ENCODE results near the gene CBX2. TPM values are rescaled to one million over a fixed set of nuclear protein-coding genes. Genes with fewer than 3 reads are reported as not detected.
A peak's percentile ranks its signal among the peaks of the same experiment; 100 is the strongest.

Gene CBX2
- polyA plus RNA-seq, 2 donors, result 2.1 to 3.3 TPM

DNA sequence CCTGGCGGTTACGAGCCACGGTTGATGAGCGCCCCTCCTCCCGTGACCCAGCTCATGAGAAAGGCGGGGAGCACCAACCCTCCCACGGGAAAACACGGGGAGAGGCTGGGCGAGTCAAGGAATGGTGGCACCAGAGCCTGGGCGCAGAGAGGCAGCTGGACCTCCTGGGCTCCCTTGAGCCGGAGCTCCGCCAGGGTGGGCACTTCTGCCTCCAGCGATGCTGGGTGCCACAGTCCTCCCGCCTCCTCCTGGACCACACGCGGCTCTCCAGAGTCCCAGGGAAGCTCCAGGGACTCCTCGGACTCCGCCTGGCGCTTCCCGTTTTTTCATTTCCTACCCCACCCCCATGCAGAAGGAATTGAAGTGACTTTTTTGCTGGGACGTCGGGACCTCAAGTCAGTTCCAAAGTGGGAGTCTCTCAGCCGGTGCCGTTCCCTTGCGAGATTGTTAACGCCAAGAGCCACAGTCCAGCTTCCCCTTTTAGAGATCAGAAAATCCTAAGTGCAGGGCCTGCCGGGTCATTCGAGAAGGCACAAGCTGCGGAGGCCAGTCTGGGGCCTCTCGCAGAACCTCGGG, 25.6 kb downstream of the CBX2 start:
- H3K9me3 ChIP-seq (ENCODE audit: control insufficient read depth in 2 of 2, insufficient read depth in 1 of 2, low read depth in 1 of 2, low read length in 1 of 2), result peaks cover 2 to 17% of the 10 kb centered on the region in 2 donors
- H3K4me3 ChIP-seq (ENCODE audit: low read depth in 1 of 2, low read length in 2 of 2), result no peak overlapping the region
- peaks cover 0 to 29% of the 10 kb centered on the region in 2 donors for H3K4me1 ChIP-seq (ENCODE audit: control insufficient read depth in 2 of 2, insufficient read depth in 2 of 2, low read length in 1 of 2)
- no peak overlapping the region for H3K27ac ChIP-seq (ENCODE audit: low read depth in 2 of 2, low read length in 1 of 2)
- no peaks in the 10 kb centered on the region for H3K36me3 ChIP-seq (ENCODE audit: control insufficient read depth in 2 of 2, insufficient read depth in 2 of 2, low read length in 1 of 2)
- peaks cover 5 to 71% of the 10 kb centered on the region in 2 donors for H3K27me3 ChIP-seq (ENCODE audit: control insufficient read depth in 1 of 2, insufficient read depth in 2 of 2, low read length in 2 of 2)
- 14 to 15% methylated on average over 31 of the region's 31 CpGs for WGBS, 2 donors

DNA sequence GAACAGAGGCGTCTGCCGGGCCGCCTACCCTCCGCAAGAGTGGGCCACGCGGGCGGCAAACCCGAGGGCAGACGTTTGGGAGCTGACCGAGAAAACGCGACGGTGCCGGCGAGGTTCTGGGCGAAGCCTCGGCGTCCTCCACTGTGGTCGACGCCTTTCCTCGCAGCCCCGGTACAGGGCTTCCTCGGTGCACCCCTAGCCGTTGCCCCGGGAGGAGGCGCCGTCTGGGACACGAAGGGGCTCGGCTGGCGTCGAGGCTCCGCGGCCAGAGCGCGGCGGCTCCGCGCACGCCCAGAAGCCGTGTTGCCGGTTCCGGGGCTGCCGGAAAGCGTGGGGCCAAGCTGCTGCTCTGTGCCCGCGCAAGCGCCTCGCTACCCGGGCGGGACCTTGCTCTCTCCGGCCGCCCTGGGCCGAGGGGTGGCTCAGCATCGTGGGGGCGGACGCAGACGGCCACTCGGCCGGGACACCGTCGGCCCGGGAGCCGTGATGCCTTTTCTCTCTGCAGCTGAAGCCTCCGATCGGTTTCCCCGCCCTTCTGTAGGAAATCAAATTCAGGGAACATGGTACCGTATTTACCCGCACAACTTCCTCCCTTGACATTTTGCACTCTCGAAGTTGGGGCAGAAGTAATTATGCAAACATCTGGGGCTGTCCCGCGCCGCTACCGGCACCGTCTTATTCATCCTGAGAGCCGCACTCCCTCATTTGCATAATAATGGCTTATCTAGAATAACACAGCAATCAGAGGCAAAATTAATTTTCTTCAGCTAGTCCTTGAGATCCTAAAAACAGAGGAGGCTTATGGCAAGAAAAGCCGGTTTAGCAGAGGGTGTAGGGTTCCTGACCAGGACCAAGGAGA, 26.3 kb downstream of the CBX2 start:
- Histone ChIP-seq H3K4me3 (ENCODE audit: low read depth in 1 of 2, low read length in 2 of 2) (peak overlapping the region; percentile 9 to 34), H3K27ac (ENCODE audit: low read depth in 2 of 2, low read length in 1 of 2) (no peak overlapping the region), H3K4me1 (ENCODE audit: control insufficient read depth in 2 of 2, insufficient read depth in 2 of 2, low read length in 1 of 2) (peaks cover 0 to 25% of the 10 kb centered on the region in 2 donors), H3K36me3 (ENCODE audit: control insufficient read depth in 2 of 2, insufficient read depth in 2 of 2, low read length in 1 of 2) (no peaks in the 10 kb centered on the region), H3K27me3 (ENCODE audit: control insufficient read depth in 1 of 2, insufficient read depth in 2 of 2, low read length in 2 of 2) (peaks cover 5 to 67% of the 10 kb centered on the region in 2 donors), H3K9me3 (ENCODE audit: control insufficient read depth in 2 of 2, insufficient read depth in 1 of 2, low read depth in 1 of 2, low read length in 1 of 2) (peaks cover 2 to 16% of the 10 kb centered on the region in 2 donors)
- 2 to 3% methylated on average over 67 to 76 of the region's 76 CpGs for whole genome bisulfite sequencing, 2 donors

DNA sequence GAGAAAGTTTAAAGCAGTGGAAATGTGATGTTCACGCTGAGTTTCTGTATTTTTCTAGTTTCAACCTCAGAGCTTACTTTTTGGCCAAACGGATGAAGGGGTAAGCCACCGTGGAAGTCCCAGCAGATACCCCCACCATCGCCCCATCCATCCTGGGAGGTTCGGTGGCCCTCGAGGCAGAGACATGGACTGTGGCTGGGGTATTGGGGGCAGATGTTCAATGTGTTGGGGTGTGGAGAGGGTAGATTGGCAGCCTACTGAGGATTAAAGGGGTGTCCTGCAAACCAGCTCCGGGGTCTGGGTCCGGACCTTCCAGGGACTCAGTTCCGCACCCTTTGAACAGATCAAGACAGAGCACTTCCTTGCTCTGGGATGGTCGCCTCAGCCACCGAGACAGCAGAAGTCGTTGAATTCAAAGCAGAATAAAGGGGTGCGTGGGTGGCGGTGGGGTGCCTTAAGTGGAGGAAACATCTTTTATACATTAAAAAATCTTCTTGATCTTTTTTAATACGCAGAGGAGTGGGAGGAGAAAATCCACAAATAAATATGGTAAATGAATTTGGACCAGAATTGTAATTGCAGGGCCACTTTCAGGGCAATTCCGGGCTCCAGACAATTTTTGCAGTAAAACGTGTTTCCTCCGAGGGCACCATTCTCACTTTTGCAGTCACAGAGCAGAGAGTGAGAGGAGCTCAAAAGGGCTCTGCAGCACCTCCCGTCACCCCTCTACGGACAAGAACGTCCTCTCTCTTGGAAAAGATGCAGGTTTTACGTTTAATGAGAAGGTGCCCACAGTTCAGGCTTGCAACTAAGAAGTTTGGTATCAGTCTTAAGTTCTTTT, 27.1 kb downstream of the CBX2 start:
- peaks cover 0 to 23% of the 10 kb centered on the region in 2 donors for H3K4me1 ChIP-seq (ENCODE audit: control insufficient read depth in 2 of 2, insufficient read depth in 2 of 2, low read length in 1 of 2)
- H3K27me3 ChIP-seq (ENCODE audit: control insufficient read depth in 1 of 2, insufficient read depth in 2 of 2, low read length in 2 of 2), result peaks cover 5 to 66% of the 10 kb centered on the region in 2 donors
- H3K36me3 ChIP-seq (ENCODE audit: control insufficient read depth in 2 of 2, insufficient read depth in 2 of 2, low read length in 1 of 2), result no peaks in the 10 kb centered on the region
- peaks cover 2 to 14% of the 10 kb centered on the region in 2 donors for H3K9me3 ChIP-seq (ENCODE audit: control insufficient read depth in 2 of 2, insufficient read depth in 1 of 2, low read depth in 1 of 2, low read length in 1 of 2)
- H3K4me3 ChIP-seq (ENCODE audit: low read depth in 1 of 2, low read length in 2 of 2), result no peak overlapping the region
- H3K27ac ChIP-seq (ENCODE audit: low read depth in 2 of 2, low read length in 1 of 2), result no peak overlapping the region
- WGBS, 2 donors, result 14 to 19% methylated on average over 22 of the region's 22 CpGs

DNA sequence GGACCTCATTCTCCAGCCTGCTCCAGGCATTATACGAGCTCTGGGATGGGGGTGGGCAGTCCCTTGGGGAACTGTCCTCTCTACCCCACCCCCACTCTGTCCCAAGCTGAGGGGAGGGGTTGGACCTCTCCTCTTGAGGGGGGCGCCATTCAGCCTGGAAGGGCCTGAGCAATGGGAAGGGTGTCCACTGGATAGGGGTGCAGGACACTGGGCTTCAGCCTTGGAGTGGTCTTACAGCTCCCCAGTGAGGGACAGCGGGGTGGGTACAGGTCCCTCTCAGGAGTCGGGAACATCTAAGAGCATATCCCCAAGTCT, 28.5 kb downstream of the CBX2 start:
- H3K27ac ChIP-seq (ENCODE audit: low read depth in 2 of 2, low read length in 1 of 2), result no peak overlapping the region
- 24 to 26% methylated on average over 4 of the region's 4 CpGs for WGBS, 2 donors
- H3K9me3 ChIP-seq (ENCODE audit: control insufficient read depth in 2 of 2, insufficient read depth in 1 of 2, low read depth in 1 of 2, low read length in 1 of 2), result peaks cover 2 to 14% of the 10 kb centered on the region in 2 donors
- peaks cover 0 to 22% of the 10 kb centered on the region in 2 donors for H3K4me1 ChIP-seq (ENCODE audit: control insufficient read depth in 2 of 2, insufficient read depth in 2 of 2, low read length in 1 of 2)
- H3K36me3 ChIP-seq (ENCODE audit: control insufficient read depth in 2 of 2, insufficient read depth in 2 of 2, low read length in 1 of 2), result no peaks in the 10 kb centered on the region
- peaks cover 5 to 70% of the 10 kb centered on the region in 2 donors for H3K27me3 ChIP-seq (ENCODE audit: control insufficient read depth in 1 of 2, insufficient read depth in 2 of 2, low read length in 2 of 2)
- no peak overlapping the region for H3K4me3 ChIP-seq (ENCODE audit: low read depth in 1 of 2, low read length in 2 of 2)

- no peak overlapping the region for H3K4me3 ChIP-seq (ENCODE audit: low read depth in 1 of 2, low read length in 2 of 2)
- no peaks in the 10 kb centered on the region for H3K36me3 ChIP-seq (ENCODE audit: control insufficient read depth in 2 of 2, insufficient read depth in 2 of 2, low read length in 1 of 2)
- H3K9me3 ChIP-seq (ENCODE audit: control insufficient read depth in 2 of 2, insufficient read depth in 1 of 2, low read depth in 1 of 2, low read length in 1 of 2), result peaks cover 2 to 14% of the 10 kb centered on the region in 2 donors
- WGBS, 2 donors, result 31 to 35% methylated on average over 13 of the region's 13 CpGs
- H3K27me3 ChIP-seq (ENCODE audit: control insufficient read depth in 1 of 2, insufficient read depth in 2 of 2, low read length in 2 of 2), result peaks cover 5 to 73% of the 10 kb centered on the region in 2 donors
- no peak overlapping the region for H3K27ac ChIP-seq (ENCODE audit: low read depth in 2 of 2, low read length in 1 of 2)
- peaks cover 0 to 19% of the 10 kb centered on the region in 2 donors for H3K4me1 ChIP-seq (ENCODE audit: control insufficient read depth in 2 of 2, insufficient read depth in 2 of 2, low read length in 1 of 2)
Observed at GRCh38 chr17:79806863-79807720, 29.1 kb downstream of the CBX2 start.

- 23% methylated on average over 17 to 20 of the region's 20 CpGs for WGBS, 2 donors
- peaks cover 0 to 13% of the 10 kb centered on the region in 2 donors for H3K4me1 ChIP-seq (ENCODE audit: control insufficient read depth in 2 of 2, insufficient read depth in 2 of 2, low read length in 1 of 2)
- peaks cover 0 to under 1% of the 10 kb centered on the region in 2 donors for H3K9me3 ChIP-seq (ENCODE audit: control insufficient read depth in 2 of 2, insufficient read depth in 1 of 2, low read depth in 1 of 2, low read length in 1 of 2)
- peaks cover 5 to 70% of the 10 kb centered on the region in 2 donors for H3K27me3 ChIP-seq (ENCODE audit: control insufficient read depth in 1 of 2, insufficient read depth in 2 of 2, low read length in 2 of 2)
- H3K4me3 ChIP-seq (ENCODE audit: low read depth in 1 of 2, low read length in 2 of 2), result no peak overlapping the region
- no peak overlapping the region for H3K27ac ChIP-seq (ENCODE audit: low read depth in 2 of 2, low read length in 1 of 2)
- H3K36me3 ChIP-seq (ENCODE audit: control insufficient read depth in 2 of 2, insufficient read depth in 2 of 2, low read length in 1 of 2), result no peaks in the 10 kb centered on the region
Observed at GRCh38 chr17:79808763-79809529, 31.0 kb downstream of the CBX2 start.

GRCh38 chr17:79809530-79810129, 31.7 kb downstream of the CBX2 start:
- Histone ChIP-seq H3K9me3 (ENCODE audit: control insufficient read depth in 2 of 2, insufficient read depth in 1 of 2, low read depth in 1 of 2, low read length in 1 of 2) (no peaks in the 10 kb centered on the region), H3K4me3 (ENCODE audit: low read depth in 1 of 2, low read length in 2 of 2) (peak overlapping the region in 1 of 2 donors; percentile 29), H3K36me3 (ENCODE audit: control insufficient read depth in 2 of 2, insufficient read depth in 2 of 2, low read length in 1 of 2) (no peaks in the 10 kb centered on the region), H3K4me1 (ENCODE audit: control insufficient read depth in 2 of 2, insufficient read depth in 2 of 2, low read length in 1 of 2) (peaks cover 3 to 16% of the 10 kb centered on the region in 2 donors), H3K27ac (ENCODE audit: low read depth in 2 of 2, low read length in 1 of 2) (no peak overlapping the region), H3K27me3 (ENCODE audit: control insufficient read depth in 1 of 2, insufficient read depth in 2 of 2, low read length in 2 of 2) (peaks cover 5 to 69% of the 10 kb centered on the region in 2 donors)
- WGBS, 2 donors, result 3 to 4% methylated on average over 37 to 40 of the region's 40 CpGs
